Measurements from ENCODE around the gene TOGARAM1.
A peak's percentile ranks its signal among the peaks of the same experiment; 100 is the strongest.

The TOGARAM1 gene

GRCh38 chr14:44960646-44961045 lies 1.3 kb upstream of the TOGARAM1 start:
- no peak for TF ChIP-seq CTCF (IDR thresholded peaks at IDR 0.05; ENCODE audit: insufficient read depth, low read length, poor library complexity, severe bottlenecking)
- no peak for TF ChIP-seq EZH2phosphoT487 (conservative IDR thresholded peaks at IDR 0.05; ENCODE audit: low read length)
- H2AFZ ChIP-seq (ENCODE audit: low read depth, low read length, severe bottlenecking), result no peak overlapping the region
- no peaks in the 10 kb centered on the region for H3K9me2 ChIP-seq (replicated peaks; ENCODE audit: insufficient read depth, low read length)
- no peak overlapping the region; the same call in 1 of the 2 replicates for H3K27ac ChIP-seq (ENCODE audit: low read depth, low read length)
- H3K9me3 ChIP-seq (ENCODE audit: insufficient read depth, low read length), result no peaks in the 10 kb centered on the region
- H3K36me3 ChIP-seq (ENCODE audit: low read length), result no peaks in the 10 kb centered on the region
- no peaks in the 10 kb centered on the region for H3K27me3 ChIP-seq (ENCODE audit: low read length)
- peak overlapping the region; percentile 70 for H3K9ac ChIP-seq (ENCODE audit: low read length)
- peaks cover 11% of the 10 kb centered on the region; the same call in 1 of the 2 replicates for H3F3A ChIP-seq (ENCODE audit: insufficient read depth)
- H3K4me2 ChIP-seq (ENCODE audit: low read depth, low read length, poor library complexity, severe bottlenecking), result peak overlapping the region; percentile 73
- peak overlapping the region; percentile 74 for H3K4me3 ChIP-seq (ENCODE audit: insufficient read depth, low read length, poor library complexity, severe bottlenecking)
- peaks cover 93% of the 10 kb centered on the region for H3K79me2 ChIP-seq (ENCODE audit: insufficient read depth, low read length)
- peaks cover 5% of the 10 kb centered on the region; the same call in 1 of the 2 replicates for H4K20me1 ChIP-seq (ENCODE audit: low read depth, low read length)

- peaks cover 11% of the 10 kb centered on the region; the same call in 1 of the 2 replicates for H3F3A ChIP-seq (ENCODE audit: insufficient read depth)
- peak overlapping the region; percentile 61 for H2AFZ ChIP-seq (ENCODE audit: low read depth, low read length, severe bottlenecking)
- H3K9me3 ChIP-seq (ENCODE audit: insufficient read depth, low read length), result no peaks in the 10 kb centered on the region
- peak overlapping the region; percentile 70 for H3K9ac ChIP-seq (ENCODE audit: low read length)
- H3K9me2 ChIP-seq (replicated peaks; ENCODE audit: insufficient read depth, low read length), result no peaks in the 10 kb centered on the region
- H3K4me2 ChIP-seq (ENCODE audit: low read depth, low read length, poor library complexity, severe bottlenecking), result peak overlapping the region; percentile 73
- H3K79me2 ChIP-seq (ENCODE audit: insufficient read depth, low read length), result peaks cover 92% of the 10 kb centered on the region
- TF ChIP-seq CTCF (IDR thresholded peaks at IDR 0.05; ENCODE audit: insufficient read depth, low read length, poor library complexity, severe bottlenecking) (no peak), EZH2phosphoT487 (conservative IDR thresholded peaks at IDR 0.05; ENCODE audit: low read length) (no peak)
- H3K4me3 ChIP-seq (ENCODE audit: insufficient read depth, low read length, poor library complexity, severe bottlenecking), result peak overlapping the region; percentile 74
- H3K36me3 ChIP-seq (ENCODE audit: low read length), result no peaks in the 10 kb centered on the region
- H3K27me3 ChIP-seq (ENCODE audit: low read length), result no peaks in the 10 kb centered on the region
- peaks cover 5% of the 10 kb centered on the region; the same call in 1 of the 2 replicates for H4K20me1 ChIP-seq (ENCODE audit: low read depth, low read length)
- peak overlapping the region; percentile 38 for H3K27ac ChIP-seq (ENCODE audit: low read depth, low read length)
Observed at GRCh38 chr14:44961151-44961553, 838 bp upstream of the TOGARAM1 start.

- peaks cover 89% of the 10 kb centered on the region for H3K79me2 ChIP-seq (ENCODE audit: insufficient read depth, low read length)
- H3K9me3 ChIP-seq (ENCODE audit: insufficient read depth, low read length), result no peaks in the 10 kb centered on the region
- peak overlapping the region; percentile 74 for H3K27ac ChIP-seq (ENCODE audit: low read depth, low read length)
Observed at GRCh38 chr14:44962334-44963043, 499 bp downstream of the TOGARAM1 start.

More at GRCh38 chr14:44962334-44963043, 499 bp downstream of the TOGARAM1 start:
- Histone ChIP-seq H3K27me3 (ENCODE audit: low read length) (no peaks in the 10 kb centered on the region), H3K9ac (ENCODE audit: low read length) (peak overlapping the region; percentile 70), H3K4me3 (ENCODE audit: insufficient read depth, low read length, poor library complexity, severe bottlenecking) (peak overlapping the region; percentile 74), H3F3A (ENCODE audit: insufficient read depth) (peaks cover 11% of the 10 kb centered on the region; the same call in 1 of the 2 replicates), H4K20me1 (ENCODE audit: low read depth, low read length) (peaks cover 5% of the 10 kb centered on the region; the same call in 1 of the 2 replicates), H3K4me2 (ENCODE audit: low read depth, low read length, poor library complexity, severe bottlenecking) (peak overlapping the region; percentile 85), H2AFZ (ENCODE audit: low read depth, low read length, severe bottlenecking) (peak overlapping the region; percentile 77), H3K36me3 (ENCODE audit: low read length) (no peaks in the 10 kb centered on the region), H3K9me2 (replicated peaks; ENCODE audit: insufficient read depth, low read length) (no peaks in the 10 kb centered on the region)
- TF ChIP-seq EZH2phosphoT487 (conservative IDR thresholded peaks at IDR 0.05; ENCODE audit: low read length) (no peak), CTCF (IDR thresholded peaks at IDR 0.05; ENCODE audit: insufficient read depth, low read length, poor library complexity, severe bottlenecking) (no peak)
